ENCODE measurements around the gene SH3PXD2A. TPM values are rescaled to one million over a fixed set of nuclear protein-coding genes. Genes with fewer than 3 reads are reported as not detected.

Gene SH3PXD2A
- total RNA-seq, 1 donor: 29.0 TPM

DNA sequence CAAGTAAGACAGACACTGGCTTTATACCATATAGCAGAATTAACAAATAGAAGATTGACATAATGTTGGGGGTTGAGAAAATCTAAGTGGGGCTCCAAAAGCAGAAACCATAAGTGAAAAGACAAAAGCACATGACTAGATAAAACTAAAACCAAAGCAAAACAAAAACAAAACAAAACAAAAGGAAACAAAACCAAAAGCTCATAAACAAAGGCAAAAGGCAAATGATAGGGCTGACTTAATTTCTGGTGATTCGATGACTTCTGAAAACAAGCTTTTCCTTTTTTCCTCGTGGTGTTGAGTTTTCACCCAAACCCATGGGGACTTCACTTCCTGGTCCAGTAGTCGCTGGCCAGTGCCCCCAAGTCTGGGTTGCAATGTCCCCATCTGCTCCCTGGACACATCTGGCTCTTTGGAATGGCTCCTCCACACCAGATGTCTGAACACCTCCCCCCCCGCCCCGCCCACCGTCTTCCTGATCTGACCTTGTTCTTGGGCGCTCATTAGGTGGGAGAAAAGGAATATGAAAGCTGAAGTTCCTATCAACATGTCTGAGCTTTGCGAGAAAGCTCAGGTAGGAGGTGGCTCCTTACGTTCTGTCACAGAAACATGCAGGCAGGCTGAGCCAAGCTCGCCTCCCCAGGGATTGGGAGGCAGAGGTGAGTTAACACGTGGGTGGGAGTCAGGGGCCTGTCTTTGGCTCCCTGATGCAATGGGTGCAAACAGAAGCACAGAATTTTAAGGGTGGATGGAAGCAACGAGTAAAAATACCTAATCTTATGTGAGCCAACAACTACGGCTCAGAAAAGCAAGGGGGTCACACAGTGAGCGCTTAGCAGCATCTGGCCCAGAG is 240.8 kb downstream of the SH3PXD2A start:
- peaks cover 57% of the 10 kb centered on the region for H3K36me3 ChIP-seq (ENCODE audit: insufficient read depth, low read length)

DNA sequence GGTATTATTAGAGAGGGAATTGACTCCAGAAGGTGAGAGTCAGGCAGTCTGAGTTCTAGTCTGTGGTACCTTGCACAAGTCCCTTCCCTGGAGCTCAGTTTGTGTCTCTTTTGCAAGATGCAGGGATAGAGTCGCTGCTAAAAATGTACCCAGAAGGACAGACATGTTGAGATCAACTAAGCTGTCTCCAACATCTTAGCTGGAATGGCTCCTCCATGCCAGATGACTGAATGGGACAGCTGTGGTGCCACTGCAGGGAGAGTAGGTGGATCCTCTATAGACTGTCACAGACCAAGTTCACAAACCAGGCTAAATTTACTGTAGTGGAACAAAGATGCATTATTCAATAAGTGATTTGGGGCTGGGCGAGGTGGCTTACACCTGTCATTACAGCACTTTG is 241.8 kb downstream of the SH3PXD2A start:
- no peak overlapping the region for H3K27ac ChIP-seq (ENCODE audit: low read depth, low read length)
- H3K27me3 ChIP-seq (ENCODE audit: insufficient read depth, low read length): no peaks in the 10 kb centered on the region
- peaks cover 6% of the 10 kb centered on the region for H4K20me1 ChIP-seq (ENCODE audit: insufficient read depth, low read length)
- H3K4me3 ChIP-seq (ENCODE audit: insufficient read depth, low read length): no peak overlapping the region
- no peaks in the 10 kb centered on the region for H3K79me2 ChIP-seq (ENCODE audit: insufficient read depth, low read length)
- TF ChIP-seq, protein P1, sequence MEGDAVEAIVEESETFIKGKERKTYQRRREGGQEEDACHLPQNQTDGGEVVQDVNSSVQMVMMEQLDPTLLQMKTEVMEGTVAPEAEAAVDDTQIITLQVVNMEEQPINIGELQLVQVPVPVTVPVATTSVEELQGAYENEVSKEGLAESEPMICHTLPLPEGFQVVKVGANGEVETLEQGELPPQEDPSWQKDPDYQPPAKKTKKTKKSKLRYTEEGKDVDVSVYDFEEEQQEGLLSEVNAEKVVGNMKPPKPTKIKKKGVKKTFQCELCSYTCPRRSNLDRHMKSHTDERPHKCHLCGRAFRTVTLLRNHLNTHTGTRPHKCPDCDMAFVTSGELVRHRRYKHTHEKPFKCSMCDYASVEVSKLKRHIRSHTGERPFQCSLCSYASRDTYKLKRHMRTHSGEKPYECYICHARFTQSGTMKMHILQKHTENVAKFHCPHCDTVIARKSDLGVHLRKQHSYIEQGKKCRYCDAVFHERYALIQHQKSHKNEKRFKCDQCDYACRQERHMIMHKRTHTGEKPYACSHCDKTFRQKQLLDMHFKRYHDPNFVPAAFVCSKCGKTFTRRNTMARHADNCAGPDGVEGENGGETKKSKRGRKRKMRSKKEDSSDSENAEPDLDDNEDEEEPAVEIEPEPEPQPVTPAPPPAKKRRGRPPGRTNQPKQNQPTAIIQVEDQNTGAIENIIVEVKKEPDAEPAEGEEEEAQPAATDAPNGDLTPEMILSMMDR (IDR thresholded peaks at IDR 0.05; ENCODE audit: extremely low read depth, low read depth, low read length): no peak
- no peak overlapping the region for H3K4me2 ChIP-seq (ENCODE audit: insufficient read depth, low read length)
- peaks cover 53% of the 10 kb centered on the region for H3K4me1 ChIP-seq (ENCODE audit: insufficient read depth, low read length)
- no peak for DNase-seq (ENCODE audit: insufficient read length, low spot score, missing footprints)
- H3K9me3 ChIP-seq (ENCODE audit: low read depth, low read length): no peaks in the 10 kb centered on the region
- H3K36me3 ChIP-seq (ENCODE audit: insufficient read depth, low read length): peaks cover 62% of the 10 kb centered on the region
- no peak overlapping the region for H2AFZ ChIP-seq (ENCODE audit: low read length)

More for the DNA sequence above, 240.8 kb downstream of the SH3PXD2A start:
- Histone ChIP-seq H3K9me3 (ENCODE audit: low read depth, low read length) (no peaks in the 10 kb centered on the region), H4K20me1 (ENCODE audit: insufficient read depth, low read length) (peaks cover 8% of the 10 kb centered on the region), H3K4me1 (ENCODE audit: insufficient read depth, low read length) (peaks cover 62% of the 10 kb centered on the region), H3K79me2 (ENCODE audit: insufficient read depth, low read length) (no peaks in the 10 kb centered on the region), H3K27me3 (ENCODE audit: insufficient read depth, low read length) (no peaks in the 10 kb centered on the region), H3K4me3 (ENCODE audit: insufficient read depth, low read length) (no peak overlapping the region), H2AFZ (ENCODE audit: low read length) (no peak overlapping the region), H3K4me2 (ENCODE audit: insufficient read depth, low read length) (no peak overlapping the region), H3K27ac (ENCODE audit: low read depth, low read length) (peak overlapping the region; percentile 71)
- TF ChIP-seq, protein P1 (IDR thresholded peaks at IDR 0.05; ENCODE audit: extremely low read depth, low read depth, low read length): no peak
- DNase-seq (ENCODE audit: insufficient read length, low spot score, missing footprints): peak; percentile 80

DNA sequence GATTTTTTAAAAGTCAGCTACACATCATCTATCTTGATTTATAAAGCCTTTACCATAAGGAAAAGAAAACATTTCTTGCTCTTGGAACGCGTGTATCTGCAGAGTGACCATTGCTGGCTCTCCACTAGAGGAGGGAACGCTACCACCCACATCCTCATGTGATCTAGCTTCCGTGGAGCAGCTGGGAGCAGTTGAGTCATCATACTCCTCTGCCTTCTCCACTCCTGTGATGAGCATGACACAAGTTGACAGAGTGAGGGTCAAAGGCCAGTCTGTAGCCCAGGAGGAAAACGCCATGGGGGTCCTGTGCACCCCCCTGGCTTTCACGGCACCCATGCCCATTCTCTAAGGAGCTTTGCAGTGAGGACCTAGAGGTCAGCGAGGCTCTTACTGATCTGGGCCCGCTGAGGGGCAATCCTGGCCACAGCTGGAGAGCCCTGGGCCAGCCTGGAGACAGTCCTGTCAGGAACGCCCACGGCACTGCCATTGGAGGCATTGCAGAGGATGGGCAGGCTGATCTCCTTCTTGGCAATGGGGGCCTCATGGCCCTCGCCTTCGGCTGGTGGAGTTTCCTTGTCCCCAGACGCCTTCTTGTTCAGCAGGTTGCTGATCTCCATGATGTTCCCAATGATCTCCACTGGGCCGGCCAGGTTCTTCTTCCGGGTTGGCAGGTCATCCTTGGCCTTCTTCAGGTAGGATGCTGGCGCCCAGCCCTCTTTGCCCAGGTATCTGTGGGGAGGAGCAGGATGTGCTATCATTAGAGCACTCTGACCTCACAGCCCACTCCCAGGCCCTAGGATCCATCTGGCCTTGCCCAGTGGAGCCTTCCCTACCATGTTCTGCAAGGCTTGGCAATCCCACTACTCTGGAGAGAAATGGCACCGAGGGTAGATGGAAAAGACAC is 242.7 kb downstream of the SH3PXD2A start:
- H4K20me1 ChIP-seq (ENCODE audit: insufficient read depth, low read length): peaks cover 6% of the 10 kb centered on the region
- H3K9me3 ChIP-seq (ENCODE audit: low read depth, low read length): no peaks in the 10 kb centered on the region
- peaks cover 44% of the 10 kb centered on the region for H3K4me1 ChIP-seq (ENCODE audit: insufficient read depth, low read length)
- no peak overlapping the region for H3K4me2 ChIP-seq (ENCODE audit: insufficient read depth, low read length)
- H3K27me3 ChIP-seq (ENCODE audit: insufficient read depth, low read length): no peaks in the 10 kb centered on the region
- peak; percentile 98 for DNase-seq (ENCODE audit: insufficient read length, low spot score, missing footprints)
- peak overlapping the region; percentile 15 for H3K27ac ChIP-seq (ENCODE audit: low read depth, low read length)
- peaks cover 63% of the 10 kb centered on the region for H3K36me3 ChIP-seq (ENCODE audit: insufficient read depth, low read length)
- H2AFZ ChIP-seq (ENCODE audit: low read length): no peak overlapping the region
- TF ChIP-seq, protein P1 (IDR thresholded peaks at IDR 0.05; ENCODE audit: extremely low read depth, low read depth, low read length): peak; percentile 26
- H3K79me2 ChIP-seq (ENCODE audit: insufficient read depth, low read length): no peaks in the 10 kb centered on the region
- no peak overlapping the region for H3K4me3 ChIP-seq (ENCODE audit: insufficient read depth, low read length)
